Ovary (tissue), 3 donors: ENCODE results near the gene FMN1.

Experiments
- CTCF ChIP-seq, 3 donors: fragments of 450-650 bp in 2 of 3; fragments of 200-600 bp in 1 of 3; IDR thresholded peaks; one replicate each; pipeline versions ENCODE4 v1.5.1 to v1.8.0; 2016 to 2022; ENCODE audit warnings: antibody characterized with exemption in 3 of 3, mild to moderate bottlenecking in 1 of 3
- EP300 ChIP-seq: sonication (generic); formaldehyde crosslinking; IDR thresholded peaks from one replicate; pipeline ENCODE4 v1.6.1; 2017; ENCODE audit warnings: antibody characterized with exemption
- POLR2A ChIP-seq: fragments of 450-650 bp; IDR thresholded peaks from one replicate; pipeline ENCODE4 v1.6.1; 2017; ENCODE audit warnings: antibody characterized with exemption, mild to moderate bottlenecking, moderate library complexity
- donor health status: DM: no; HTN: no; CAD: no.

GRCh38 chr15:32843219-32843815 is 351.2 kb downstream of the FMN1 start:
- TF ChIP-seq CTCF (IDR thresholded peaks at IDR 0.05) (no peak), POLR2A (no peak), EP300 (no peak)
